ENCODE results near the gene NFATC2.

DNA sequence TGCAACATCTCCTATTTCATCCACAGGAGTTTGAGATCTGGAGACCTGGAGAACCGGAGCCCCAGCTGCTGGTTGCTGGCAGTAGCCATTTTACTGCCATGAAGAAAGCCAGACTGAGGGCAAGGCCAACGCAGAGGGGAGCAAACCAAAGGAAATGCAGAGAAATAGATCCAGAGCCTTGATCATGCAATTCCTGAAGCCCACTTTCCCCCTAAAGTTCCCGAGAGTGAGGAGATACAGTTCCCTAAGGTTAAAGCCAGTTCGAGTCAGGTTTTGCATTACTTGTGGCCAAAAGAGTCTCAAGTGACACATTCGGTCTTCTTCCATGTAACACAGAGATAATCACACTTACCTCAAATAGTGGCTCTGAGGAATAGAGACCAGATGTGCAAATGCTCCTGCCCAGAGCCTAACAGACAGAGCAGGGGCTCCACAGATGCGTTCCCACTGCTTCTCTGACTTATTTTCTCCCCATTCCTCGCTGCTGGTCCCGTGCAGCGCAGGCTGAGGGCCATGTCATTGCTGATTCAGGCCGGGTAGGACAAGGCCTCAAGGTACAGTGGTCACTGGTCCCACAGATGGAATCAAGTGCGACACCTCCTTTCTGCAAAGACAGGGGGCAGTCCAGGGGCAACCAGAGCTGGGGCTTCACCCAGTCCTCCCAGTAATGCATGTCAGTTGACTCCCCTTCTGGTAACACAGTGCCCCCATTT, 35.1 kb upstream of the NFATC2 start:
- TF ChIP-seq FOS (IDR thresholded peaks at IDR 0.05; ENCODE audit: low read depth, low read length) (no peak), CEBPB (IDR thresholded peaks at IDR 0.05; ENCODE audit: low read depth, low read length) (no peak), NFE2L2 (IDR thresholded peaks at IDR 0.05; ENCODE audit: low read depth, low read length) (no peak), RCOR1 (IDR thresholded peaks at IDR 0.05; ENCODE audit: insufficient replicate concordance, low read length) (no peak), CHD1 (IDR thresholded peaks at IDR 0.05; ENCODE audit: low read depth, low read length) (no peak), MAZ (IDR thresholded peaks at IDR 0.05; ENCODE audit: borderline replicate concordance, low read depth, low read length) (no peak), MAFK (IDR thresholded peaks at IDR 0.05; ENCODE audit: low read depth, low read length) (no peak), POLR2A (IDR thresholded peaks at IDR 0.05; ENCODE audit: low read depth, low read length) (no peak), BHLHE40 (IDR thresholded peaks at IDR 0.05; ENCODE audit: low read depth, low read length) (no peak), SMC3 (IDR thresholded peaks at IDR 0.05; ENCODE audit: low read depth, low read length) (no peak), RAD21 (IDR thresholded peaks at IDR 0.05; ENCODE audit: low read length) (no peak), MXI1 (IDR thresholded peaks at IDR 0.05; ENCODE audit: borderline replicate concordance, low read depth, low read length) (no peak)
- TF ChIP-seq, protein P1, sequence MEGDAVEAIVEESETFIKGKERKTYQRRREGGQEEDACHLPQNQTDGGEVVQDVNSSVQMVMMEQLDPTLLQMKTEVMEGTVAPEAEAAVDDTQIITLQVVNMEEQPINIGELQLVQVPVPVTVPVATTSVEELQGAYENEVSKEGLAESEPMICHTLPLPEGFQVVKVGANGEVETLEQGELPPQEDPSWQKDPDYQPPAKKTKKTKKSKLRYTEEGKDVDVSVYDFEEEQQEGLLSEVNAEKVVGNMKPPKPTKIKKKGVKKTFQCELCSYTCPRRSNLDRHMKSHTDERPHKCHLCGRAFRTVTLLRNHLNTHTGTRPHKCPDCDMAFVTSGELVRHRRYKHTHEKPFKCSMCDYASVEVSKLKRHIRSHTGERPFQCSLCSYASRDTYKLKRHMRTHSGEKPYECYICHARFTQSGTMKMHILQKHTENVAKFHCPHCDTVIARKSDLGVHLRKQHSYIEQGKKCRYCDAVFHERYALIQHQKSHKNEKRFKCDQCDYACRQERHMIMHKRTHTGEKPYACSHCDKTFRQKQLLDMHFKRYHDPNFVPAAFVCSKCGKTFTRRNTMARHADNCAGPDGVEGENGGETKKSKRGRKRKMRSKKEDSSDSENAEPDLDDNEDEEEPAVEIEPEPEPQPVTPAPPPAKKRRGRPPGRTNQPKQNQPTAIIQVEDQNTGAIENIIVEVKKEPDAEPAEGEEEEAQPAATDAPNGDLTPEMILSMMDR (conservative IDR thresholded peaks at IDR 0.05; ENCODE audit: low read depth, low read length): no peak

Data from IMR-90 (cell line).